Measurements from ENCODE around the gene SOX4.

GRCh38 chr6:21595285-21596144 lies 2.0 kb downstream of the SOX4 start:
- no peak for TF ChIP-seq CTCF (conservative IDR thresholded peaks at IDR 0.05 in 1 of 2, IDR thresholded peaks at IDR 0.05 in 1 of 2; ENCODE audit: low read depth in 1 of 2, low read length in 2 of 2)
- TF ChIP-seq EZH2 (IDR thresholded peaks at IDR 0.05; ENCODE audit: low read length, missing control alignments) = no peak

All from fibroblast of lung (primary cell).